ENCODE results near the gene NMS. TPM values are rescaled to one million over a fixed set of nuclear protein-coding genes. Genes with fewer than 3 reads are reported as not detected.
A peak's percentile ranks its signal among the peaks of the same experiment; 100 is the strongest.

Gene NMS, protein sequence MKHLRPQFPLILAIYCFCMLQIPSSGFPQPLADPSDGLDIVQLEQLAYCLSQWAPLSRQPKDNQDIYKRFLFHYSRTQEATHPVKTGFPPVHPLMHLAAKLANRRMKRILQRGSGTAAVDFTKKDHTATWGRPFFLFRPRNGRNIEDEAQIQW
- total RNA-seq = not detected

DNA sequence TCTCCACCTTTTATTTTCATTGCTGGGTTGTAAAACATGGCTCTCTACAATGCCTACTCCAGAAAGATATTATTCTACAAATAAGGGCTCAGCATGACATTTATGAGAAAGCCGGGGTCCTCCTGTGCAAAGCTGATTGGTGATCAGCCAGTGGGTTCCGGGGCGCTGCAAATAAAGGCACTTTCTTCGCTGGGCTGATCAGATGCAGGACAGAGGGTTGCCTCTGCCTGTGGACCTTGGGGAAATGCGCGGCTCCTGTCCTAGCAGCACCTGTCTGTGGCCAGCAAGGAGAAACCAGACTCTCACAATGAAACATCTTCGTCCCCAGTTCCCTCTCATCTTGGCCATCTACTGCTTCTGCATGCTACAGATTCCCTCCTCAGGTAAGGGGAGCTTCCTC lies at the start of gene NMS:
Gene NMS, plus strand, starts transcription at position 301 of the 400 bp plus-strand sequence. Its CDS starts 7 bp downstream, at position 308.
- TF ChIP-seq, protein P1, sequence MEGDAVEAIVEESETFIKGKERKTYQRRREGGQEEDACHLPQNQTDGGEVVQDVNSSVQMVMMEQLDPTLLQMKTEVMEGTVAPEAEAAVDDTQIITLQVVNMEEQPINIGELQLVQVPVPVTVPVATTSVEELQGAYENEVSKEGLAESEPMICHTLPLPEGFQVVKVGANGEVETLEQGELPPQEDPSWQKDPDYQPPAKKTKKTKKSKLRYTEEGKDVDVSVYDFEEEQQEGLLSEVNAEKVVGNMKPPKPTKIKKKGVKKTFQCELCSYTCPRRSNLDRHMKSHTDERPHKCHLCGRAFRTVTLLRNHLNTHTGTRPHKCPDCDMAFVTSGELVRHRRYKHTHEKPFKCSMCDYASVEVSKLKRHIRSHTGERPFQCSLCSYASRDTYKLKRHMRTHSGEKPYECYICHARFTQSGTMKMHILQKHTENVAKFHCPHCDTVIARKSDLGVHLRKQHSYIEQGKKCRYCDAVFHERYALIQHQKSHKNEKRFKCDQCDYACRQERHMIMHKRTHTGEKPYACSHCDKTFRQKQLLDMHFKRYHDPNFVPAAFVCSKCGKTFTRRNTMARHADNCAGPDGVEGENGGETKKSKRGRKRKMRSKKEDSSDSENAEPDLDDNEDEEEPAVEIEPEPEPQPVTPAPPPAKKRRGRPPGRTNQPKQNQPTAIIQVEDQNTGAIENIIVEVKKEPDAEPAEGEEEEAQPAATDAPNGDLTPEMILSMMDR (IDR thresholded peaks at IDR 0.05) = no peak
- no peak within 1 kb of the TSS for H3K4me3 ChIP-seq
- DNase-seq (ENCODE audit: low spot score) = no peak
- peaks cover 0 to 6% of the 10 kb centered on the region in 2 donors for H3K4me1 ChIP-seq (ENCODE audit: control insufficient read depth in 1 of 2, low read depth in 2 of 2)
- ATAC-seq (ENCODE audit: insufficient number of reproducible peaks, low FRiP score, low read depth) = no peak
- H3K36me3 ChIP-seq = no peaks in the 10 kb centered on the region
- no peaks in the 10 kb centered on the region for H3K27me3 ChIP-seq (replicated peaks; ENCODE audit: insufficient read depth)
- H3K27ac ChIP-seq = no peak within 1 kb of the TSS
- no peaks in the 10 kb centered on the region for H3K9me3 ChIP-seq

DNA sequence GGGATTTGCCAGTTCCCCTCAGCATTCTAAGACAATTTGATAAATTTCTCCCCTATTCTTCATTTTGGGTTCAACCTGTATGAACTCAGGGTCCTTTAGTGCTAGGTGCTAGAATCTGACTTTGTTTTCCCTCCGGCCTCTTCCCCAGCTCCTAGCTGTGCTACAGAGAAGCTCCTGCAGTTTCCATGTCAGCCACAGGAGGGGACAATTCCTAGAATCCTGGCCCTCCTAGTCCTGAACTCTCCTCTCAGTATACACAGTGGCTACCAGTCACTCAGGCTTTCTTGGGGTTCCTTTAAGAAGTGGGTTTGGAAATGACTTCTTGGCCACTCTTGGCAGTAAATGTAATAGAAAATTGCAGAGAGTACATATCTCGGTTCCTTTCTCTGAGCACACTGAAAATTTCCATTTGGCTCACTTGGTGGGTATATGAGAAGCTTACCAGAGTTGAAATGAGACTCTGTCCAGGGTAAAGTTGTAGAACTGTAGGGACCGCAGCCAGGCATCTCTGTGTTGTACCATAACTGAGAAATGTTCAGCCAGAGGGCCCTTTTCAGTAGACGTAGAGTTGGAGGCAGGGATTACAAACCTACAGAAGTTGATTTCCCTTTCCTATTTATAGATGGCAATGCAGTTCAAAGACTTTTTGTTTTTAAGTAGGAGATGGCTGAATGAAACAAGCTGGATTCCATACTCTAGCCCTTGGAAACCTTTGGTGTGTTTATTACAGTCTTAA lies 47.8 kb upstream of the NMS start:
- ATAC-seq (ENCODE audit: insufficient number of reproducible peaks, low FRiP score, low read depth) (no peak), DNase-seq (ENCODE audit: low spot score) (no peak)
- peaks cover 3 to 11% of the 10 kb centered on the region in 2 donors for H3K4me1 ChIP-seq (ENCODE audit: control insufficient read depth in 1 of 2, low read depth in 2 of 2)
- H3K27me3 ChIP-seq (replicated peaks; ENCODE audit: insufficient read depth) = no peaks in the 10 kb centered on the region
- H3K36me3 ChIP-seq = no peaks in the 10 kb centered on the region
- no peak overlapping the region for H3K4me3 ChIP-seq
- no peak overlapping the region for H3K27ac ChIP-seq
- TF ChIP-seq, protein P1 (IDR thresholded peaks at IDR 0.05) = peak; percentile 28
- no peaks in the 10 kb centered on the region for H3K9me3 ChIP-seq

DNA sequence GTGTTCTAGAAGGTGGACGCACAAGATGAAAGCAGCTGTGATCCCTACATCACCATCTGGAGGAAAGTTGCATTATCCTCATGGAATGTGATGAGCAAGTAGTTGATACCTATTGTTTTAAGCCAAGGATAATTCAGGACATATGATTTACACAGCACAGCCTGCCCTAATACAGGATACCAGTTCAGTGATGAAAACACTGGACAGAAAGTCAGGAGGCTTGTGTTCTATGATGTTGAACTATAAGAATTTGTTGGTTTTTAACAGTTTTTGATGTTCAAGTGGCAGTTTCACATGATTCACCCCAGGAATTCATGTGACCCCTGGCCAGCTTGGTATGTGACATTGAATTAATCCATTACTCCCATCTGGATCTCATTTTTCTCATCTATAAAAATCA lies 46.7 kb upstream of the NMS start:
- no peak for DNase-seq (ENCODE audit: low spot score)
- TF ChIP-seq, protein P1 (IDR thresholded peaks at IDR 0.05) = no peak
- Histone ChIP-seq H3K27ac (no peak overlapping the region), H3K27me3 (replicated peaks; ENCODE audit: insufficient read depth) (no peaks in the 10 kb centered on the region), H3K9me3 (no peaks in the 10 kb centered on the region), H3K4me1 (ENCODE audit: control insufficient read depth in 1 of 2, low read depth in 2 of 2) (peaks cover 3 to 11% of the 10 kb centered on the region in 2 donors), H3K4me3 (no peak overlapping the region), H3K36me3 (no peaks in the 10 kb centered on the region)
- no peak for ATAC-seq (ENCODE audit: insufficient number of reproducible peaks, low FRiP score, low read depth)

DNA sequence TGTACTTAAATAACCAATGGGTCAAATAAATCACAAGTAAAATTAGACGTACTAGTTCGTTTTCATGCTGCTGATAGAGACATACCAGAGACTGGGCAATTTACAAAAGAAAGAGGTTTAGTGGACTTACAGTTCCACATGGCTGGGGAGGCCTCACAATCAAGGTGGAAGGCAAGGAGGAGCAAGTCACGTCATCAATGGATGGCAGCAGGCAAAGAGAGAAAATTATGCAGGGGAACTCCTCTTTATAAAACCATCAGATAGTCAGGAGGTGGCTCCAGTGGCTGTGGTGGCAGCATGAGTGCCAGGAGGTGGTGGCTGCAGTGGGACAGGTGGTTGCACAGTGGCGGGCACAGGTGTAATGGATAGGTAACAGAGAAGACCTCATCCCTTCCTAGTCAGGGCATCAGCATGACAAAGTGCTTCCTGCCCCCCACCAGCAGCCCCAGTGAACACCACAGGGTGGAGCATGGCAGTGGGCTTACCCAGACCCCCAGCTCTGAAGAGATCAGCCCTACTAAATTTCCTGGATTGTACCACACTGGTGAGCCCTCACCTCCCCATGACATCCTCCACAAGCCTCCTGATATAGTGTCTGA lies 45.9 kb upstream of the NMS start:
- Histone ChIP-seq H3K27me3 (replicated peaks; ENCODE audit: insufficient read depth) (no peaks in the 10 kb centered on the region), H3K36me3 (no peaks in the 10 kb centered on the region), H3K4me1 (ENCODE audit: control insufficient read depth in 1 of 2, low read depth in 2 of 2) (peaks cover 3 to 11% of the 10 kb centered on the region in 2 donors), H3K27ac (peak overlapping the region in 1 of 2 donors; percentile 15), H3K9me3 (no peaks in the 10 kb centered on the region), H3K4me3 (no peak overlapping the region)
- ATAC-seq (ENCODE audit: insufficient number of reproducible peaks, low FRiP score, low read depth) = no peak
- TF ChIP-seq, protein P1 (IDR thresholded peaks at IDR 0.05) = no peak
- no peak for DNase-seq (ENCODE audit: low spot score)

DNA sequence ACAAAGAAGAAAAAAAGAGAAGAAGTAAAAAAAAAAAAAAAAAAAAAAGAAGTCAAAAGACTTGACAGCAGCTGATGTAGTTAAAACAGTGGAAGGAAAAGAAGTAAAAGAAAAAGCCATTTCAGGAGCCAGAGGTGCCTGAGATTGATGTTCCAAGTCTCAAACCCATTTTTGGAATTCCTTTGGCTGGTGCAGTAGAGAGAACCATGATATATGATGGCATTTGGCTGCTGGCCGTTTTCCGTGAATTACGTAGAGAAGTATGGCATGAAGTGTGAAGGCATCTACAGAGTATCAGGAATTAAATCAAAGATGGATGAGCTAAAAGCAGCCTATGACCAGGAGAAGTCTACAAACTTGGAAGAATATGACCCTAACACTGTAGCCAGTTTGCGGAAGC lies 45.2 kb upstream of the NMS start:
- H3K27me3 ChIP-seq (replicated peaks; ENCODE audit: insufficient read depth) = no peaks in the 10 kb centered on the region
- TF ChIP-seq, protein P1 (IDR thresholded peaks at IDR 0.05) = no peak
- H3K27ac ChIP-seq = no peak overlapping the region
- H3K9me3 ChIP-seq = no peaks in the 10 kb centered on the region
- ATAC-seq (ENCODE audit: insufficient number of reproducible peaks, low FRiP score, low read depth) (no peak), DNase-seq (ENCODE audit: low spot score) (no peak)
- peaks cover 3 to 11% of the 10 kb centered on the region in 2 donors for H3K4me1 ChIP-seq (ENCODE audit: control insufficient read depth in 1 of 2, low read depth in 2 of 2)
- no peak overlapping the region for H3K4me3 ChIP-seq
- H3K36me3 ChIP-seq = no peaks in the 10 kb centered on the region
